Lower leg skin (tissue), 4 donors: Measurements from ENCODE around the gene HSFX3. TPM values are rescaled to one million over a fixed set of nuclear protein-coding genes. Genes with fewer than 3 reads are reported as not detected.
"Not testable (repeated sequence)": the region's sequence is repeated elsewhere in the genome, so short reads cannot be mapped to it uniquely, and the experiment has no call there.

Experiments
- DNase-seq, 2 donors: peaks; one replicate each; pipeline ENCODE4 v3.0.0-alpha.2; 2019; ENCODE audit warnings: low spot score in 2 of 2
- H3K4me3 ChIP-seq: fragments of 200-600 bp; sonication (generic); 2 replicates; pipeline ENCODE4 v1.5.1; 2017; ENCODE audit warnings: mild to moderate bottlenecking, low read depth; ENCODE audit not compliant: poor library complexity, severe bottlenecking
- CTCF ChIP-seq, 3 donors: fragments of 450-650 bp; IDR thresholded peaks; one replicate each; pipeline ENCODE4 v1.5.1; 2016; ENCODE audit warnings: antibody characterized with exemption in 3 of 3, mild to moderate bottlenecking in 3 of 3, moderate library complexity in 2 of 3
- POLR2A ChIP-seq, 2 donors: fragments of 450-650 bp; IDR thresholded peaks; one replicate each; pipeline ENCODE4 v1.6.1; 2016 to 2017; ENCODE audit warnings: antibody characterized with exemption in 2 of 2, mild to moderate bottlenecking in 1 of 2, moderate library complexity in 1 of 2
- WGBS, 2 donors: methylation state at CpG; one replicate each; pipeline ENCODE4 v1.1.5; 2018; 5-methylcytosine and 5-hydroxymethylcytosine counted together
- intact Hi-C: fragments of 100-400 bp; cut with DNase I; formaldehyde crosslinking; loops from one replicate; pipeline ENCODE4 v1.15.0; 2023; ENCODE audit warnings: low total_unique reads
- total RNA-seq, 4 donors: library from RNA; depleted of rRNA; stranded (reverse); fragments of >200 nt; gene quantifications; one replicate each; pipeline ENCODE4 v1.1.0, GENCODE V29; 2016

HSFX3 gene
- total RNA-seq, 4 donors from 2014 or later: not detected

- WGBS, 2 donors: 60% methylated on average over 1 of the region's 3 CpGs; no CpG with 5 or more reads in 1 of the 2 donors
Measured at GRCh38 chrX:149547782-149548181, 1.9 kb downstream of the HSFX3 start.

GRCh38 chrX:149546962-149547361 is 2.8 kb downstream of the HSFX3 start:
- H3K4me3 ChIP-seq, DNase-seq, intact Hi-C loops: not testable (repeated sequence)
- WGBS, 2 donors: 100% methylated on average over 1 of the region's 1 CpG; no CpG with 5 or more reads in 1 of the 2 donors

More at GRCh38 chrX:149547782-149548181, 1.9 kb downstream of the HSFX3 start:
- H3K4me3 ChIP-seq, DNase-seq, intact Hi-C loops: not testable (repeated sequence)

GRCh38 chrX:149545545-149546543 is 3.9 kb downstream of the HSFX3 start:
- H3K4me3 ChIP-seq, intact Hi-C loops: not testable (repeated sequence)
- 71% methylated on average over 16 of the region's 29 CpGs; no CpG with 5 or more reads in 1 of the 2 donors for WGBS, 2 donors
- DNase-seq: peak in 1 of 2 donors; percentile 50

GRCh38 chrX:149541521-149542047 is 8.1 kb downstream of the HSFX3 start:
- TF ChIP-seq POLR2A (IDR thresholded peaks at IDR 0.05) (no peak), CTCF (IDR thresholded peaks at IDR 0.05) (no peak)
- H3K4me3 ChIP-seq: peak overlapping the region; percentile 49
- 30 to 37% methylated on average over 3 to 10 of the region's 13 CpGs for whole genome bisulfite sequencing, 2 donors
- DNase-seq: peak in 1 of 2 donors; percentile 83
- intact Hi-C loops: no loop called here

GRCh38 chrX:149540621-149541520 is 8.9 kb downstream of the HSFX3 start, which contains the start of gene EOLA1:
Gene EOLA1, plus strand, starts transcription at chrX:149541012. Its CDS starts 4,619 bp downstream, at chrX:149545631.
- peak; percentile 88 to 96 for DNase-seq
- WGBS, 2 donors: 0 to 52% methylated on average over 15 to 67 of the region's 71 CpGs
- no peak for TF ChIP-seq CTCF (IDR thresholded peaks at IDR 0.05)
- TF ChIP-seq POLR2A (IDR thresholded peaks at IDR 0.05): no peak
- peak within 1 kb of the TSS; percentile 49 for H3K4me3 ChIP-seq
- intact Hi-C loops: no loop called here

- WGBS, 2 donors: 0 to 39% methylated on average over 14 to 24 of the region's 24 CpGs
- DNase-seq: peak; percentile 89 to 97
- H3K4me3 ChIP-seq: no peak overlapping the region
- TF ChIP-seq CTCF (IDR thresholded peaks at IDR 0.05) (no peak), POLR2A (IDR thresholded peaks at IDR 0.05) (no peak)
- intact Hi-C loops: no loop called here
Measured at GRCh38 chrX:149540131-149540620, 9.5 kb downstream of the HSFX3 start.
